GM18858 (cell line): ENCODE measurements around the gene HOXC11.

Experiments
- ATAC-seq: cut with Tn5 transposase; IDR thresholded peaks from one replicate; pipeline ENCODE4 v1.9.1; 2021; ENCODE audit not compliant: unreplicated experiment

HOXC11 gene

DNA sequence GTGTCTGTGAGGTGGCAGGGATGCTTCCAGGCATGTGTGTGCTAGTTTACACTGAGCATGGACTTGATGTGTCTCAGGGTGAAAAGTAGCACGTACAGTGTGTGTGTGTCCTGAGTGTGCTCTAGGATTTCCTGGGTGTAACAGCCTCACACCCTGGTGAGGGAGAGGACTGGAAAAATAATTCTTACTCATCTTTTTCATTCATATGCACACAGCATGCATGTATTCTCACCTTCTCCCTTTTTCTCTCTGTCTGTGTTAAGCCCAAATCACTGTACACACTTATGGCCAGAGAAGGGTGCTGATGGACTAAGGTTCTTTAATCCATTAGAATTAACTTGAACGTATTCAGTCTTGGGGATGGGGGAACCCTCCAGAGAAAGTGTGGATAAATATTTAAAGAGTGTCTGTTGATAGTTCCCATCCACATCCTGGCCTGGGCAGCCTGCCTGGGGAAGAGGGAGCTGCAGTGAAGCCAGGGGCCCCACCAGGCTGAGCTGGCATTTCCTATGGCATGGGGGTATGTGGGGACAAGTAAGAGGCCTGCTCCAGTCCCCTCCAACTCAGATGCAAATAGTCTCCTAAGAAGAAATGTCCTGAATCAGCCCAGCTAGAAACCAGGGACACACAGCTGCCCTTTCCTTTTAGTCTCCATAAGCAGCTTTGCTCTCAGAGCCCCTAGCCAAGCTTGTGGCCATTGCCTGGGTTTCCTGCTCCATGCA lies 34.8 kb downstream of the HOXC11 start:
- ATAC-seq, result no peak

DNA sequence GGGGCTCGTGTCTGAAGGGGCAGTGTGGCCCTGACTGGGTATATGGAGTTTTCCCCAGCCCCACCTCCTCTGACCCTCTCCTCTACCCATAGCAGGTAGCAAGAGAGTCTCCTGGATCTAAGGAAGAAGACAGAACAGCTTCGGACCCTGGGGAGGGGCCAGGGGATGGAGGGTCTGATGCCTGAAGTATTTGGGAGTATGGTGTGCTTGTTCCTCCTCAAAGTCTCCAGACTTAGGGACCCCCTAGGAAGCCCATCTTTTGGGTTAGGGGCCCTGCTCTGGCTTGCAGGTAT lies 35.3 kb downstream of the HOXC11 start:
- no peak for ATAC-seq

DNA sequence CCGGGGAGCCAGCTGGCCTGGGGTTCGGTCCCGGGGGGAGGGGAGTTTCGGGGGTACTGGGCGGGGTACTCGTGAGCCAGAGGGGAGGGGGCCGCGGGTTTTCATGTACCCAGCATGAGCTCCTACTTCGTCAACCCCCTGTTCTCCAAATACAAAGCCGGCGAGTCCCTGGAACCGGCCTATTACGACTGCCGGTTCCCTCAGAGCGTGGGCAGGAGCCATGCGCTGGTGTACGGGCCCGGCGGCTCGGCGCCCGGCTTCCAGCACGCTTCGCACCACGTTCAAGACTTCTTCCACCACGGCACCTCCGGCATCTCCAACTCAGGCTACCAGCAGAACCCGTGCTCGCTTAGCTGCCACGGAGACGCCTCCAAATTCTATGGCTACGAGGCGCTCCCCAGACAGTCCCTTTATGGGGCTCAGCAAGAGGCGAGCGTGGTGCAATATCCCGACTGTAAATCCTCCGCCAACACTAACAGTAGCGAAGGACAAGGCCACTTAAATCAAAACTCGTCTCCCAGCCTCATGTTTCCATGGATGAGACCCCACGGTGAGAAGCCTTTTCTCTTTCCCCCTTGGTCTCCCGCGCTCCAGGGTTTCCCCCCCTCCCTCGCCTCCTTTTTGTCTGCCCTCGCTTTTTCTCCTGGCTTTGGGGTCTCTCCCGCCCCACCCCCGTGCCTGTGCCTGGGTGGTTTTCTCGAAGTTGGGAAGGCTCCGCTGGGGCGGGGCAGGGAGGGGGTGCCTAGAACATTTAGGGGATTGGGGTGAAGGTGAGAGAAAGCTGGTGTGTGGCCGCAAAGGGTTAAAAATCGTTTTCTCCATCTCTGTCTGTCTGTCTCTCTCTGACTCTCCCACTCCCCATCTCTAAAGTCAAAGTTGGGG lies 36.5 kb downstream of the HOXC11 start:
- ATAC-seq, result no peak

DNA sequence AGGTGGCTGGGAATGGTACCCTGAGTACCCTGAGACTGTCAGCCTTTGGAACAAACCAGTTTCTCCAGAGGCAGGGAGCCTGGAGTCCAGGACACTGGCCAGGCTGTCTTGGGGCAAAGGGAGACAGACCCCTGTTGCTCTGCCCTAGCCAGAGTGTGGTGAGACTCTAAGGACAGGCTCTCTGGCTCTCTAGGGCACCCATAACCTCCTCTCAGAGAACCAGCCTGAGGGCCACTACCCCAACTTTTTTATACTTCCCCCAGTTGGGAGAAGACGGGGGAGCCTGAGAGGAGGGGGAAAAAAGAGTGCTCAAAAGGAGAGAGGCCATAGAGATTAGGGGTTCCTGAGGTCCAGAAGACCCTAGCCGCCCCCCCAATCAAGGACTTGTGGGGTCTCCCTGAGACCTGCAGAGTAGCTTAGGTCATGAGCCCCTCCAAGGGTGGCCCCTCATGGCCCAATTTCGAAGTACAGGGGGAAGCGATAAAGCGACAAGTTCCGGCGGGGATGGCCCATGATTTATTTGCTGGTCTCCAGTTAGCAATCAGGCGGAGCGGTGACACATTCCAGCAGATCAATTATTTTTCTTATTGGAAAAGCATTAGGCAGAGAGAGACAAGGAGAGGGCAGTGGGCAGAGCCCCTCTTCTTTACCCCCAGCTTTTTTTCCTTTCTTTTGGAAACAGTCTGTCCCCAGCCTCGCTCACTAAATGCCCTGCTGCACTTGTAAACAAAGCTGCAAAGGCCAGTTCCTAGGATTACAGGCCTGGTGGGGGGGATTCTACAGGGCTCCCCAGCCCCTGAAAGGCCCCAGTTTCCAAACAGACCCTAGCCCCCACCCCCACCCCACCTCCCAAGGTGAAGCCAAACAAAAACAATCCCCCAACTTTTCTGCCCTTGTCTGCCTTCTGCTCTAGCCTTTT lies 37.4 kb downstream of the HOXC11 start:
- no peak for ATAC-seq

DNA sequence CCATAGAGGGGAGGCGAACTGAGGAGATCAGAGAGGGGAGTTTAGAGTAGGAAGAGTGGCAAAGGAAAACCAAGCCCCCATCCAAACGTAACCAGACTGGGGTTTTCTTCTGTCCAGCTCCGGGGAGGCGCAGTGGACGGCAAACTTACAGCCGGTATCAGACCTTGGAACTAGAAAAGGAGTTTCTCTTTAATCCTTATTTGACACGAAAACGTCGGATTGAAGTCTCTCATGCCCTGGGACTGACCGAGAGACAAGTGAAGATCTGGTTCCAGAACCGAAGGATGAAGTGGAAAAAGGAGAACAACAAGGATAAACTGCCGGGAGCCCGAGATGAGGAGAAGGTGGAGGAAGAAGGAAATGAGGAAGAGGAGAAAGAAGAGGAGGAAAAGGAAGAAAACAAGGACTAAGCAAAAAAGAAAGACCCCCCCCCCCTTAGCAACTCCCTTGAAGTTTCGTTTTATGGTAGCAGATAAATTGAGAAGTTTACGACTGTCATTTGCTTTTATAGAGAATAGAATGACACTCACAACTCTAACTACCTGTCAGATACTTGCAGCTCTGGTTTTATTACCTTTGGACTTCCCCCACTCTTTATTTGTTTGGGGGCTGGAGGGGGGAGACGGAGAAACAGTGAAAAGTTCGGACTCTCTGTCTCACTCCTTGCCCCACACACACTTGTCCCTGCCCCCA lies 38.2 kb downstream of the HOXC11 start:
- ATAC-seq, result no peak

DNA sequence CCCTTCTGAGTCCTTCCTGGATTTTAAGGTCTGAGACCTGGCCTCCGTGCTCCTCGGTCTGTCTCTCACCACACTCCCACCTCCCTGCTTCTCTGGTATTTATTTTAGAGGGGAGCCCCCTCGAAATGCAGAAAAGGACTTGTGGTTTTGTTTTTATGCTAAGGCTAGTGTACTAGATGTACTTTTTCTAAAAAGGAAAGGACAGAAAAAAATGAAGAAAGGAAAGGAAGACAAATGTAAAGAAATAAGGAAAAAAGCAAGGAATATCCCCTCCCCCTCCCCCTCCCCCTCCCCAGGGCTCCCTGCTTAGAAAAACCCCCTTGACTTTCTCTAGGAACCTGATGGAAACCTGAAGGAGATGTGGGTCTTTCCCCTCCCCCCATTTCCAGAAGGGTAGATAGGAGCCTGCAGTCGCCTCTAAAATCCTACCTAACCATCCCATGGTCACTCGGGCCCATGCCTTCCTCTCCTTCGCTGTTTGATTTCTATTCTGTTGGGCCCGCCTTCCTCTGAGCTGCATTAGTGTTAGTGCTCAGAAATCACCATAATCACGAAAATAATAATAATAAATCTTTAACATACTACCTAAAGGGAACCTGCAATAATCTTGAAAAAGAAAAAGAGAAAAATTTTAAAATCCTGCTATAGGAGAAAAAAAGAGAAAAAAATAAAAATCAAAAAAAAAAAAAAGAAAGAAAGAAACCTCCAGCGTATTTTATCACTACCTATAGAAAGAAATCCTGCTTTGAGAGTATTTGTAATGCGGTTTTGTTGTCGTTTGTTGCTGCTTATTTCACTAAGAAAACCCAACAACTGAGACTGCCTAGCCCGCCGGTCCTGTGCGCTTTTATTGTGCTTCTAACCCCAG lies 39.0 kb downstream of the HOXC11 start:
- ATAC-seq, result no peak

DNA sequence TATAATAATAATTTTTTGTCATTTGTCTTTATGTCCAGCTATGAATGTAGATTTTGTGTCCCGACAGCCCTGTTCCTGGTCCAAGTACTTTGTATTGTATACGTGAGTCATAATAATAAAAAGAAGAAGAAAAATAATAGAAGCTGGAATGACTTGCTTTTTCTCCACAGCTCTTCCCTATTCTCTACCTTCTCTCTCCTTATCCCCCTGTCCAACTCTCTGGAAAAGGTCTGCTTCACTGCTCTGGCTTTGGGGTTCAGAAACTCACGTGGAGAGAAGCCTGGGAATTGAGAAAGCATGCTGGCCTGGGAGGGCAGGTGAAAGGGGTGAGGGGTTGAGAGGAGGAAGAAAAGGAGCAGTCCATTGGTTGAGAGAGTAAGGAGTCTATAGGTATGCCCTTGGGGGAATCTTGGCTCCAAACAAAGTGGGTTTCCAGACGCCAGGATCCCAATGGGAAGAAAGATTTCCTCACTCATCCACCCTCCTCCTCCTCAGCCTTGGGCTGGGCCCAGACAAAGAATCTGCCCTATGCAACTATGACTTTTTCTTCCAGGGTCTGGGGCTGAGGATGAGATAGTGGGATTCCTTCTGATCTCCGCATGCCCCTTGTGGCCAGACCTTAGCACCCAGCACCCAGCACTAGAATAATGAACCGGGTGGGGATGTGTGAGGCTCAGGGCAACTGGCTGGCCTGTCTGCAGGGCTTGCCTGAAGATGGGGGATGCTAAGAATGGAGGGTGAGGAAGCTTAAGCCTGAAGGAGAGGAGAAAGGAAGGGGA lies 39.9 kb downstream of the HOXC11 start:
- ATAC-seq, result no peak

DNA sequence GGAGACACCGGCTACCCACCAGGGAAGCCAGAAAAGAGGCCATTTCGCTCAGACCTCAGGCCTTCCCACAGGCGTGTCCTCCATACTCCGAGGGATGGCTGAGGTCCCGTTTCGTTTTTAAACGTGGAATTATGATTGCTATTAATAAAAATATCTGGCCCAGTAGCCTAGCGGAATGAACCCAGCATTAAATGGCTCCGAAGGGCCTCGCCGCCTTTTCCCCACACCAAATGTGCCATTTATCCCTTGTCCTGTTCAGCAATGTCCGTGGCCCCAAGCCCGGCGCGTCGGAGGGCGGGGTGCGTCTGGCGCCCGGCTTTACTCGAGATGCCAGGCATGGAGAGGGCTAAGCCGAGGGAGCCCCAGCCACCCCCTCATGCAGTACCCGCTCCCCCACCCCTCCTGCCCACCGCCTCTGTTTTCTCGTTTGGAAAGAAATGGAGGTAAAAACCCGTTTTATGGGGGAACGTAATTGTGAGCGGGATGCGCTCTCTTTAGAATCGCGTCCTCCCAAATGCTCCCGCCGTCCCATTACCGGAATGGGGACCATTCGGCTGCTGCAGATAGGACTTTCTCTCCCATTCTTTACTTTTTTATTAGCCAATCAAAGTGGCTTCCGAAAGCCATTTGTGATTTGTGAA lies 41.6 kb downstream of the HOXC11 start:
- no peak for ATAC-seq

DNA sequence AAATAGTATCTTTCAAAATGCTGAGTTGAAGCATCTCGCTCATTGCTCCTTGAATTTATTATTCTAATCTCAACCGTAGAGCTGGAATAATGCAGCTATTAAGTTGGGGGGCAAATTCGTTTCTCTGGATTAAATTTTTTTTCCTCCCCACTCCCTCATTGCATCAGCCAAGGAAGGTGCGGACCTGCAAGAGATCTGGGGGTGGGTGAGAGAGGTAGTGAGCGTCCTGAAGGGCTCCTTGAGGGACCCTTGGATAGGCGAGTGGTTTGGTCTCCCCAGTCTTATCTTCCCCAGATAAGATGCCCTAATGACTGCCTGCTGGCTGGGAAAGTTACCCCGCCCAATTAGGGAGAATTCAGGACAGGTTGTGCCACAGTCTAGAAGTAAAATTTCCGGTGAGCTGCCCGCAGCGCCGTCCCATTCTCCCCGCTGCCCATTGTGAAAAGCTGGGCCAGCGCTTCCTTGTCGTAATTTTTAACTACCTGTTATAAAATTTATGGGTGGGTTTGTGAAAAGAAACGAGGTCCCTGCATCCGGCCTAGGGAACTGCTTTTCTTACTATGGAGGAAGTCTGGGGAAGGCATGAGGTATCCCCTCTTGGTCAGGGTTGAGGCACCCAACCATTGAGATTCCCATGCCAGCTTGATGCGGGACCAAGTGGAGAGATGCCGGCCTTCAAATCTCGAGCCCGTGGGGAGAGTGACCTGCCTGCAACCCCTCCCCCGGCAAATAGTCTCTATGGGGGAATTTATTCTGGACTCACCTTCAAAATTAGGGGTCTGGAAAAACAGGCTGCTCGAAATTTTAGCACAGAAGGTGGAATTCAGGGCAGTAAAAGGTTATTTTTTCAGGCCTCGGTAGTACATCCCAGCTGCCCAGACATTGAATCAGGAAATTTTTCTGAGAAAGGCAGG lies 42.3 kb downstream of the HOXC11 start:
- ATAC-seq, result no peak

DNA sequence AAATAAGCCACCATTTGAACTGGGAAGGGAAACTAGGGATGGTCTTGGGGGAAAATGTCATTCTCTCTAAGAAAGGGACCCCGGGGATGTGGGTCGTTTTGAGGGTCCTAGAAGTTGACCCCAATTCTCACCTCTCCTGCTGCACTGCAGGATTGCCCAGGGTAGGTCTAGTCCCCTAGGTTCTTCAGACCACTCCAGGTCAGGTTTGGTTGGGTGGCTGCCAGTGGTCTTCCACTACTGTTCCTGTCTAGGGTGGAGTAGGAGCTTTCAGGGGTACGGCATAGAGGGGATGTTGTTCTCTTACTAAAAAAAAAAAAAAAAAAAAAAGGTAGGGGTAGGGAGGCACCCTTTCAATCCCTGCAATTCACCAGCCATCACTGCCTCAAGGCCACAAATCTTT lies 43.1 kb downstream of the HOXC11 start:
- no peak for ATAC-seq

DNA sequence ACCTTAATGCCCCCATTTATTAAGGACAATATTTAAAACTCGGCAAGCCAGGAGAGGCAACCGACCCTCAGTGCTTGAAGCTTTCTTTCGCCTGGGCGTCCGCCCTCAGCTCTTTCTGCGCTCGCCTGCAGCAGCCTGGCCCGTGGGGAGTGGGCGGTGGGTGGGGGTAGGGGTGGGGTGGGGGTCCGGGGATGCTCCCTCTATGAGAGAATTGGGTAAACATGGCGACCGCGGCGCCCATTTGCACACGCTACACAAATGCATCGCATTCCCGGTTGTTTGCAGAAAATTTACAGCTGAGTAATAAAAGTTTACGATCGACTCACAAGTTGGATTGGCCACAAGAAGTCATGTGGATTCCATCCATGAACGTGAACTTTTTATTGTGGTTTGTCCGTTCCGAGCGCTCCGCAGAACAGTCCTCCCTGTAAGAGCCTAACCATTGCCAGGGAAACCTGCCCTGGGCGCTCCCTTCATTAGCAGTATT lies 43.6 kb downstream of the HOXC11 start:
- ATAC-seq, result no peak

DNA sequence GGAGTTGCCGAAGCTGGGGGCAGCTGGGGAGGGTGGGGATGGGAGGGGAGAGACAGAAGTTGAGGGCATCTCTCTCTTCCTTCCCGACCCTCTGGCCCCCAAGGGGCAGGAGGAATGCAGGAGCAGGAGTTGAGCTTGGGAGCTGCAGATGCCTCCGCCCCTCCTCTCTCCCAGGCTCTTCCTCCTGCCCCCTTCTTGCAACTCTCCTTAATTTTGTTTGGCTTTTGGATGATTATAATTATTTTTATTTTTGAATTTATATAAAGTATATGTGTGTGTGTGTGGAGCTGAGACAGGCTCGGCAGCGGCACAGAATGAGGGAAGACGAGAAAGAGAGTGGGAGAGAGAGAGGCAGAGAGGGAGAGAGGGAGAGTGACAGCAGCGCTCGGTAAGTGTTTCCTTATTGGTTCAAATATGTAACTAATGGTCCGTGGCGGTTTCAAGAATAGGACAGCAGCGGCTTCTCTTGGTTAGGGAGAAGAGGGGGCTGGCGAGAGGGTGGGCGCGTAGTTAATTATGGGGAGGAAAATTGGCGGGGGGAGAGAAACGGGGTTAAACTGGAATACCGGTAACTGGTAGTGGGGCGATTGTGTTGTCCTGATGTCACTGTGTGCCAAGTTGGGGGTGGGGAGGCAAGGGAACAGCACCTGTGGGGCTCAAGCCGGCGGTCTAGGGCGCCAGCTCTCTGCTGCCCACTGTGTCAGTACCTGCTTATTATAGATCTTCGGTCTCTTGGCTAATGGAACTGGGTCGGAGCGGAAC lies 44.3 kb downstream of the HOXC11 start:
- no peak for ATAC-seq

DNA sequence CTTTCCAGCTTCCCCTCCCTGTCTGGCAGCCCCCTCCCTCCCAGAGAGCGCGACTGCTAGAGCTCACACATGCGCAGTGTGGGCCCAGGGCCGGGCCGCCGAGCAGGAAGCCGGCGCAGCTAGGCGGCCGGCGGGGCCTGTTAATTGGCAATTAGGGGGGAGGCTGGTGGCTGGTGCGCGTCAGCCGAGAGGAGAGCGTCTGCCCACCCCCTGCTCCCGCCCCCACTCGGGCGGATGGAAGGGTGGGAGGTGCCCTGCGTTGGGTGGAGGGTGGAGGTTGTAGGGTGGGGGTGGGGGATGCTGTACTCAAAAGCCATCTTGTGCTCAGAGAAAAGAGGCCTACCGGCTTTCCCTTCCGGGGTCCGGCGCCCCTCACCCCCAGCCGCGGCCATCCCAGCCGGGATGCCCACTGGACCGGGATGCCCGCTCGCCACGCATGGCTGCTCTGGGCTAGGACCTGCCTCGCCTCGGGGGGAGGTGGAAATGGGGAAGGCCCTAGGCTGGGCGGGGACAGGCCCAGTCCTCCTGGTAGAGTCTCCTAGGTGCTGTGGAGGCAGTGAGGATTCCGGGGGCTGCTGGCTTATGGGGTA lies 45.0 kb downstream of the HOXC11 start:
- peak; percentile 59 for ATAC-seq

DNA sequence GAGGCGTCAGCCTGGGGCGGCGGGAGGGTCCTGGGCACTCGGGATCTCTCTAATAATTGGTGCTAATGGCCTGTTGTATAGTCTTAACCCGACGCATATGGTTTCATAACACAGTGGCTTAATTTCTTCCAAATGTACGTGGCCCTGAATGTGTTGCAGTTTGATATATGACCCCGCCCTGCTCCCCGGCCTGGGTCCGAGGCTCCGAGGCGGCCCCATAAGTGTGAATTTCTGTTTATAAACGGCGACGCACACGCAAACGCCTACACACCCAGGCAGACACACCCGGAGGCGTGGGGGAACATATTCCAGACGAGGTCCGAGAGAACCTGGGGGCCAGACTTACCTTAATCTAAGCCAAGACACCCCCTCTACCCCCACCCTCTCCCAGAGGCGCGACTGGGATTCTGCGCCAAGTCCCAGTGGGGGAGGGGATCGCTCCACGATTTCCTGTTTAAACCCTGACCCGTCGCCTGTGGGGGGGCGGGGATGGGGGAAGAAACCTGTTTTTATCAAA lies 45.6 kb downstream of the HOXC11 start:
- no peak for ATAC-seq

DNA sequence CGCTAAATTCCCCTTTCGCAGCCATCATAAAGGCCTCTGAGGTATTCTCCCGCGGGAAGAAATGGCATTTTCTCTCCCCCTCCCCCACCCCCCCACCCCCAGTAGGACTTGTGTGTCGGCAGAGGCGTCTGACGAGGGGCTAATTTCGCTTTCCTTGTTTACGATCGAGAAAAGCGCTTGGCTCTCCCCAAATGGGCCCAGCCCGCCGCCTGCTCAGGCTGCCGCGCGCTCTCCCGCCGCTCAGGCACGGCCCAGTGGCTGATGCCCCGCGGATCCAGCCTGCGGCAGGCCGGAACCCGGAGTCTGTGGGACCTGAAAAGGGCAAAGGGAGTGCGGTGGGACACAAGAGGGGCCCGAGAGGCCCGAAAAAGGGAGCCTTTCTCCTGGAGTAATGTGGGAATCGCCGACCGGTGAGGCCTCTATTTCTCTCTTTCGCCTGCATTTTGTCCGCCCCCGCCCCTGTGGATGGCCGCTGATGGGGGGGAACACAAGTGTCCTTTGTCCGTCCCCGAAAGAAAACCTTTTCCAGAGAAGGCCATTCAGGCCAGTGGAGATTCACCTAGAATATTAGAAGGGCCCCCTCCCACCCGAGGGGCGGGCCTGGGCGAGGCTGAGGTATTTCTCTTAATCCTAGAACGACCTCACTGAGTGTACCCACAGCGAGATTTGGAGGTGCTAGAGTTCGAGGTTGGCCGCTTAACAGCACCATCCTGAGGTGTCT lies 46.3 kb downstream of the HOXC11 start:
- no peak for ATAC-seq
